ENCODE results near the gene TTBK1. TPM values are rescaled to one million over a fixed set of nuclear protein-coding genes. Genes with fewer than 3 reads are reported as not detected.

TTBK1 gene
- total RNA-seq, 1 donor from 2014 or later = 0.34 TPM

GRCh38 chr6:43308101-43308989 is 65.1 kb downstream of the TTBK1 start, which contains the start of gene CRIP3:
TSS of gene CRIP3 (minus strand) at chr6:43308826. CDS start at chr6:43308792, 34 bp downstream.
- TF ChIP-seq, protein P1, sequence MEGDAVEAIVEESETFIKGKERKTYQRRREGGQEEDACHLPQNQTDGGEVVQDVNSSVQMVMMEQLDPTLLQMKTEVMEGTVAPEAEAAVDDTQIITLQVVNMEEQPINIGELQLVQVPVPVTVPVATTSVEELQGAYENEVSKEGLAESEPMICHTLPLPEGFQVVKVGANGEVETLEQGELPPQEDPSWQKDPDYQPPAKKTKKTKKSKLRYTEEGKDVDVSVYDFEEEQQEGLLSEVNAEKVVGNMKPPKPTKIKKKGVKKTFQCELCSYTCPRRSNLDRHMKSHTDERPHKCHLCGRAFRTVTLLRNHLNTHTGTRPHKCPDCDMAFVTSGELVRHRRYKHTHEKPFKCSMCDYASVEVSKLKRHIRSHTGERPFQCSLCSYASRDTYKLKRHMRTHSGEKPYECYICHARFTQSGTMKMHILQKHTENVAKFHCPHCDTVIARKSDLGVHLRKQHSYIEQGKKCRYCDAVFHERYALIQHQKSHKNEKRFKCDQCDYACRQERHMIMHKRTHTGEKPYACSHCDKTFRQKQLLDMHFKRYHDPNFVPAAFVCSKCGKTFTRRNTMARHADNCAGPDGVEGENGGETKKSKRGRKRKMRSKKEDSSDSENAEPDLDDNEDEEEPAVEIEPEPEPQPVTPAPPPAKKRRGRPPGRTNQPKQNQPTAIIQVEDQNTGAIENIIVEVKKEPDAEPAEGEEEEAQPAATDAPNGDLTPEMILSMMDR (IDR thresholded peaks at IDR 0.05; ENCODE audit: unreplicated experiment) = no peak
- H3K27me3 Mint-ChIP-seq (ENCODE audit: low read depth) = peaks cover 19% of the 10 kb centered on the region
- H3K9me3 Mint-ChIP-seq = no peaks in the 10 kb centered on the region
- peak within 1 kb of the TSS; percentile 68 for H3K4me3 Mint-ChIP-seq
- no peak within 1 kb of the TSS for H3K27ac Mint-ChIP-seq
- H3K36me3 Mint-ChIP-seq = no peaks in the 10 kb centered on the region
- DNase-seq (ENCODE audit: low spot score in 2 of 2, unreplicated experiment in 2 of 2) = peak in 1 of 2 experiments; percentile 52
- peaks cover 9% of the 10 kb centered on the region for H3K4me1 Mint-ChIP-seq

- no peaks in the 10 kb centered on the region for H3K9me3 Mint-ChIP-seq
- DNase-seq (ENCODE audit: low spot score in 2 of 2, unreplicated experiment in 2 of 2) = no peak
- peaks cover 19% of the 10 kb centered on the region for H3K27me3 Mint-ChIP-seq (ENCODE audit: low read depth)
- H3K27ac Mint-ChIP-seq = no peak overlapping the region
- TF ChIP-seq, protein P1 (IDR thresholded peaks at IDR 0.05; ENCODE audit: unreplicated experiment) = no peak
- peaks cover 9% of the 10 kb centered on the region for H3K4me1 Mint-ChIP-seq
- no peaks in the 10 kb centered on the region for H3K36me3 Mint-ChIP-seq
- peak overlapping the region; percentile 68 for H3K4me3 Mint-ChIP-seq
These were observed 65.8 kb downstream of the TTBK1 start for GRCh38 chr6:43308990-43309477.

DNA sequence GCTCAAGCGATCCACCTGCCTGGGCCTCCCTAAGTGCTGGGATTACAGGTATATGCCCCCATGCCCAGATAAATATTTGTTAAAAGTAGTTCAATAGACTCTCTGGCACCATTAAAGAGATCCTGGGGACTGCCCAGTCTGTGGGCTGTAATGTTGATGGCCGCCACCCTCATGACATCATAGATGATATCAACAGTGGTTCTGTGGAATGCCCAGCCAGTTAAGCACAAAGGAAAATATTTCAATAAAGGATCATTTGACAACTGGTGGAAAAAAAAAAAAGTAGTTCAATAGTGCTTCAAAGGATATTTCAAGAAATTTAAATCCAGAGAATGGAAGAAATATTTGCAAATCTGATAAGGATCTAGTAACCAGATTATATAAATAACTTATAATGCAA is 66.9 kb downstream of the TTBK1 start:
- H3K27me3 Mint-ChIP-seq (ENCODE audit: low read depth) = peaks cover 19% of the 10 kb centered on the region
- no peak overlapping the region for H3K4me3 Mint-ChIP-seq
- peaks cover 9% of the 10 kb centered on the region for H3K4me1 Mint-ChIP-seq
- DNase-seq (ENCODE audit: low spot score in 2 of 2, unreplicated experiment in 2 of 2) = no peak
- TF ChIP-seq, protein P1 (IDR thresholded peaks at IDR 0.05; ENCODE audit: unreplicated experiment) = no peak
- H3K27ac Mint-ChIP-seq = no peak overlapping the region
- H3K9me3 Mint-ChIP-seq = no peaks in the 10 kb centered on the region
- H3K36me3 Mint-ChIP-seq = no peaks in the 10 kb centered on the region

GRCh38 chr6:43310624-43311023 is 67.3 kb downstream of the TTBK1 start:
- H3K27ac Mint-ChIP-seq = no peak overlapping the region
- peaks cover 23% of the 10 kb centered on the region for H3K27me3 Mint-ChIP-seq (ENCODE audit: low read depth)
- TF ChIP-seq, protein P1 (IDR thresholded peaks at IDR 0.05; ENCODE audit: unreplicated experiment) = no peak
- no peaks in the 10 kb centered on the region for H3K9me3 Mint-ChIP-seq
- H3K4me3 Mint-ChIP-seq = no peak overlapping the region
- H3K36me3 Mint-ChIP-seq = no peaks in the 10 kb centered on the region
- peaks cover 9% of the 10 kb centered on the region for H3K4me1 Mint-ChIP-seq
- DNase-seq (ENCODE audit: low spot score in 2 of 2, unreplicated experiment in 2 of 2) = no peak

DNA sequence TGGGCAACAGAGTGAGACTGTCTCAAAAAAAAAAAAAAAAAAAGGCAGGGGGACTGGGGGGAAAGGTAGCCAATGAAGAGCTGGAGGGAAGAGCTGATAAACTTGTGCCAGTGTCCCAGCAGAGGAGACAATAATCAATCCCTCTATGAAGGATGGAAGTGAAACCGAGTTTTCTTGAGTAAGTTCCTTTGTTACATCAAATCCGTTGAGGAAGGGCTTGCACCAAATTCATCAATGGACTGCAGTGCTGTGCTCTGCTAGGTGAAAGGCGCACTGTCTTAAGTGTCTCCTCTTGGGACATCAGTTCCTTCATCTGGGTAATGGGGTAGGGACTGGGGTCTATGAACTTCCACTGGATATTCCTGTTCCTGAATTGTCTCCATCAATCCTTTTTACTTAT is 68.4 kb downstream of the TTBK1 start:
- no peaks in the 10 kb centered on the region for H3K9me3 Mint-ChIP-seq
- peaks cover 23% of the 10 kb centered on the region for H3K27me3 Mint-ChIP-seq (ENCODE audit: low read depth)
- no peaks in the 10 kb centered on the region for H3K36me3 Mint-ChIP-seq
- no peak overlapping the region for H3K27ac Mint-ChIP-seq
- no peak overlapping the region for H3K4me3 Mint-ChIP-seq
- H3K4me1 Mint-ChIP-seq = peaks cover 9% of the 10 kb centered on the region
- no peak for DNase-seq (ENCODE audit: low spot score in 2 of 2, unreplicated experiment in 2 of 2)
- TF ChIP-seq, protein P1 (IDR thresholded peaks at IDR 0.05; ENCODE audit: unreplicated experiment) = no peak

Data from mesothelial cell of epicardium (in vitro differentiated cells).